Measurements from ENCODE around the gene SNUPN.

The SNUPN gene

GRCh38 chr15:75669879-75670212, 44.3 kb upstream of the SNUPN start:
- no peak for DNase-seq
- Histone ChIP-seq H3K27ac (no peak overlapping the region), H3K4me3 (ENCODE audit: low read depth, low read length) (no peak overlapping the region), H3K27me3 (replicated peaks) (no peaks in the 10 kb centered on the region), H3K36me3 (replicated peaks) (no peaks in the 10 kb centered on the region)
- no peak for TF ChIP-seq CTCF (IDR thresholded peaks at IDR 0.05; ENCODE audit: low read depth, low read length, missing control alignments)
- in situ Hi-C loops (cut with HindIII; ENCODE audit: low pct_ligation_motif_present, low sequenced_read_pairs), result no loop called here

GRCh38 chr15:75669191-75669878, 43.8 kb upstream of the SNUPN start:
- DNase-seq, result no peak

DNA sequence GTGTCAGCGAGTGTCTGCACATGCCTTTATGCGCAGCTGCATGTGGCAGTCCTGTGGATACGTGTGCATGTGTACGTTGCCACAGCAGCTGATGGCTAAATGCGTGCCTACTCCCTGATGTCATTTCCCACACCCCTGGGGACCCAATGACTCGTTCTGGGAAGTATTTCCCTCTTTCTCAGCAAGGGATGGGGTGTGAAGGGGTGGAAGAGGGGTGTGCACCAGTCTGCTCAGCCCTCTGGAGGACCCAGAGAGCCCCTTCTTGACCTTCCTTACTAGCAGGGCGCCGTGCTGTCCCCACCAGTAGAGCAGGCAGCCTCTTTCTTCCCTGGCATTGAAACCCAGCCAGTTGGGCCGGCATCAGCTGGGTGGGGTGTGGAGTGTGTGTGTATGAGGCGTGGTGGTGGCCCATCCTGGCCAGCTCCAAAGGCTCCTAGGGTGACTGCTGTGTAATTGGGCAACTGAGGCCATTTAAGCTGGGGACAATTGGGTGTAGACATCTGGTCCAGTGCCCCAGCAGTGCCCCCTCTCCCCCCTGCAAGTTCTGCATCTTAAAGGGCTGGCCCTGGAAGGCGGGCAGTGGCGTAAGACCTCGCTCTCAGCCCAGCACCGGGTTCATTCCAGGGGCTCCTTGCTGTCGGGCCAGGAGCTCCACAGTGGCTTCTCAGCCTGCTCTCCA, 41.4 kb upstream of the SNUPN start:
- peak; percentile 99 for DNase-seq
- H3K4me3 ChIP-seq (ENCODE audit: low read depth, low read length), result no peak overlapping the region
- no peaks in the 10 kb centered on the region for H3K27me3 ChIP-seq (replicated peaks)
- no peak for TF ChIP-seq CTCF (IDR thresholded peaks at IDR 0.05; ENCODE audit: low read depth, low read length, missing control alignments)
- in situ Hi-C loops (cut with HindIII; ENCODE audit: low pct_ligation_motif_present, low sequenced_read_pairs), result no loop called here
- peak overlapping the region; percentile 98 for H3K27ac ChIP-seq
- H3K36me3 ChIP-seq (replicated peaks), result no peaks in the 10 kb centered on the region

More at GRCh38 chr15:75669191-75669878, 43.8 kb upstream of the SNUPN start:
- Histone ChIP-seq H3K36me3 (replicated peaks) (no peaks in the 10 kb centered on the region), H3K4me3 (ENCODE audit: low read depth, low read length) (no peak overlapping the region), H3K27ac (no peak overlapping the region), H3K27me3 (replicated peaks) (no peaks in the 10 kb centered on the region)
- in situ Hi-C loops (cut with HindIII; ENCODE audit: low pct_ligation_motif_present, low sequenced_read_pairs), result no loop called here
- TF ChIP-seq CTCF (IDR thresholded peaks at IDR 0.05; ENCODE audit: low read depth, low read length, missing control alignments), result no peak

DNA sequence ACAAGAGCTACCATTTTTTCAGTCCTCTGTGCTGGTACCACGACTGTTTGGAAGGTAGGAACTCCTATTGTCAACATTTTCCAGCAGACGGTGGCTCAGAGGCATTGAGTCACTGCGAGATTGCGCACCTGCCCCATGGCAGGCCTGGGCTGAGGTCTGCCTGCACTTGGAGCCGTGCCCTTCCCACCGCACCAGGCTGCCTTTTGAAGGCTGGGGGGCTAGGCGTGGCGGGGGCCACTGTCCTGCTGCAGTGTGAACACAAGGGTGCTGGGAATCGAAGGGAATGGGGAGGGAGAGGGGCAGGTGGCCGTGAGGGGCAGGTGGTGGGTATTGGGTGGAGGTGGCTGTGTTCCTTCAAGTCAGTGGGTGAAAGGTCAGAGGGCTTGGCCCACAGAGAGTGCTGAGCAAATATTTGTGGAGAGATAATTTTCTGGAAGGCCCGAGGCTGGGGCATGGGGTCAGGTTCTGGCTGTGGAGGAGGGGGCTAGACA, 38.5 kb upstream of the SNUPN start:
- no peaks in the 10 kb centered on the region for H3K27me3 ChIP-seq (replicated peaks)
- in situ Hi-C loops (cut with HindIII; ENCODE audit: low pct_ligation_motif_present, low sequenced_read_pairs), result no loop called here
- peaks cover 5% of the 10 kb centered on the region for H3K36me3 ChIP-seq (replicated peaks)

DNA sequence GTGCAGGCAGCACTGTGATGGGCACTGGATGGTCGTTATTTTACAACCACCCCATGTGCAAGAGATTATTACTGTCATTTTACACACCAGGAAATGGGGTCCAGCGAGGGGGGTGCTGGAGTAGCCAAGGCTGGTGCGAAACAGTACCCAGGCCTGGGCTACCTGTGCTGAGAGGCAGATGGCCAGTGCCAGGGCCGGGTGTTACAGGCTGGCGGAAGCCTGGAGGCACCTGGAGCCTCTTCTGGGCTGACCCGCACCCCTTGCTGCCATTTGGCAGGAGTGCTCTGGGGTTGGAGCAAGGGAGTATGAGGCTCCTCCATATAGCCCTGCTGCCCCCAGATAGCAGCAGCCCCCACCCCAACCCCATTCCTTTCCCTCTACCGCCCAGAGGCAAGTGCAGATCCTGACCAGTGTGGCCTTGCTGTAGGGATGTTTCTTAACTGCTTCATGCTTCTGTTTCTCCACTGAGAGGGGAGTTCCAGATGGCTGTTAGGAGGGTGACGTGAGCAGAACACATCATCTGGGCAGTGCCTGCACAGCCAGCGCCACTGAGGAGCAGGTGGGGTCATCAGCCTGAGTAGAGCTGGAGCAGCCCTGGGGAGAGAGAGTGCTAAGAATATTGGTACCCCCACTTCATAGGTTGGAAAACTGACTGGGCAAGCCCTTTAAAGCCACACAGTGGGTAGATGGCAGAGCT, 37.4 kb upstream of the SNUPN start:
- in situ Hi-C loops (cut with HindIII; ENCODE audit: low pct_ligation_motif_present, low sequenced_read_pairs), result no loop called here
- Histone ChIP-seq H3K36me3 (replicated peaks) (peaks cover 10% of the 10 kb centered on the region), H3K4me3 (ENCODE audit: low read depth, low read length) (no peak overlapping the region), H3K27me3 (replicated peaks) (no peaks in the 10 kb centered on the region), H3K27ac (no peak overlapping the region)
- DNase-seq, result no peak
- TF ChIP-seq CTCF (IDR thresholded peaks at IDR 0.05; ENCODE audit: low read depth, low read length, missing control alignments), result no peak

More for the DNA sequence above, 38.5 kb upstream of the SNUPN start:
- TF ChIP-seq CTCF (IDR thresholded peaks at IDR 0.05; ENCODE audit: low read depth, low read length, missing control alignments), result no peak
- Histone ChIP-seq H3K4me3 (ENCODE audit: low read depth, low read length) (no peak overlapping the region), H3K27ac (no peak overlapping the region)
- DNase-seq, result no peak
